ENCODE results near the gene CTDSPL2. TPM values are rescaled to one million over a fixed set of nuclear protein-coding genes. Genes with fewer than 3 reads are reported as not detected.
"Not testable (repeated sequence)": the region's sequence is repeated elsewhere in the genome, so short reads cannot be mapped to it uniquely, and the experiment has no call there.

The CTDSPL2 gene
- total and polyA plus RNA-seq, 12 donors: 3.3 to 70.9 (median 27.9) TPM

GRCh38 chr15:44545913-44546802, 118.7 kb downstream of the CTDSPL2 start:
- H3K36me3 ChIP-seq (replicated peaks in 1 of 2): no peaks in the 10 kb centered on the region
- H3K4me1 ChIP-seq (replicated peaks in 1 of 2): peaks cover 15 to 51% of the 10 kb centered on the region in 2 donors
- peak overlapping the region in 3 of 5 donors; percentile 33 to 69 (median 55) for H3K27ac ChIP-seq
- intact Hi-C loops (cut with DNase I): no loop called here
- H3K4me3 ChIP-seq: no peak overlapping the region
- H3K27me3 ChIP-seq: no peaks in the 10 kb centered on the region
- 19 to 32% (median 26%) methylated on average over 5 of the region's 5 CpGs for WGBS, 4 donors
- H3K9me3 ChIP-seq (replicated peaks in 1 of 3): no peaks in the 10 kb centered on the region
- peak in 4 of 7 donors; percentile 41 to 76 (median 50) for DNase-seq
- peak in 1 of 6 experiments; percentile 26 for TF ChIP-seq CTCF (IDR thresholded peaks at IDR 0.05)
- no peak for TF ChIP-seq POLR2A (IDR thresholded peaks at IDR 0.05)

- H3K9me3 ChIP-seq (replicated peaks in 1 of 3); DNase-seq; H3K27ac ChIP-seq; H3K4me3 ChIP-seq; H3K27me3 ChIP-seq; intact Hi-C loops (cut with DNase I): not testable (repeated sequence)
- peaks cover 0 to 30% of the 10 kb centered on the region in 2 donors for H3K36me3 ChIP-seq (replicated peaks in 1 of 2)
- WGBS, 4 donors: 96 to 99% (median 98%) methylated on average over 9 of the region's 9 CpGs
- H3K4me1 ChIP-seq (replicated peaks in 1 of 2): peaks cover 8 to 32% of the 10 kb centered on the region in 2 donors
Measured at GRCh38 chr15:44549152-44549551, 121.7 kb downstream of the CTDSPL2 start.

GRCh38 chr15:44550256-44550655, 122.8 kb downstream of the CTDSPL2 start:
- Histone ChIP-seq H3K4me3 (no peak overlapping the region), H3K27me3 (no peaks in the 10 kb centered on the region)

DNA sequence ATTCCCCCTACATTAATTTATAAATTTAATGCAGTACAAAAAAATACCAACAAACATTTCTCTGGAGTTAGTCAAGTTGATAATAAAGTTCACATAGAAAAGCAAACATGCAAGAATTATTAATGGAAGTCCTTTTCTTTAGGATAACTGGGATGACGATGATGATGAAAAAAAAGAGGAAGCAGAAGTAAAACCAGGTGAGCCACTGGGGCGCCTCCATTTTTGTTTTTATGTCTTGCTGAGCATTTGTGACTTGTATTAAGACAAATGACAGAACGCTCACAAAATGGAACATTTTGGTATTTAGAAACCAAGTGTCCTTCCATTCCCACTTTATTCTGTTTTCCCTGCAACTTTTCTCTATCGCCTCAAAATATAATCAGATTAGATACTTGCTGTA, 123.3 kb downstream of the CTDSPL2 start:
- Histone ChIP-seq H3K9me3 (replicated peaks in 1 of 3) (no peaks in the 10 kb centered on the region), H3K36me3 (replicated peaks in 1 of 2) (peaks cover 0 to 43% of the 10 kb centered on the region in 2 donors), H3K4me3 (no peak overlapping the region), H3K4me1 (replicated peaks in 1 of 2) (peaks cover 8 to 29% of the 10 kb centered on the region in 2 donors), H3K27ac (no peak overlapping the region), H3K27me3 (no peaks in the 10 kb centered on the region)
- intact Hi-C loops (cut with DNase I): no loop called here
- 87 to 91% (median 90%) methylated on average over 4 of the region's 4 CpGs for WGBS, 4 donors
- no peak for DNase-seq
- no peak for TF ChIP-seq POLR2A (IDR thresholded peaks at IDR 0.05)
- no peak for TF ChIP-seq CTCF (IDR thresholded peaks at IDR 0.05)

More at GRCh38 chr15:44550256-44550655, 122.8 kb downstream of the CTDSPL2 start:
- WGBS, 4 donors: 30 to 36% (median 32%) methylated on average over 3 of the region's 3 CpGs
- peak in 1 of 7 donors; percentile 0 for DNase-seq
- H3K36me3 ChIP-seq (replicated peaks in 1 of 2): peaks cover 0 to 39% of the 10 kb centered on the region in 2 donors
- TF ChIP-seq CTCF (IDR thresholded peaks at IDR 0.05) (peak; percentile 26 to 55 (median 46)), POLR2A (IDR thresholded peaks at IDR 0.05) (no peak)
- no peak overlapping the region for H3K27ac ChIP-seq
- intact Hi-C loops (cut with DNase I): no loop called here
- H3K4me1 ChIP-seq (replicated peaks in 1 of 2): peaks cover 8 to 29% of the 10 kb centered on the region in 2 donors
- no peaks in the 10 kb centered on the region for H3K9me3 ChIP-seq (replicated peaks in 1 of 3)

Measured in adrenal gland (tissue), 12 donors.